ENCODE results near the gene TTC7B.

- TF ChIP-seq CTCF (IDR thresholded peaks at IDR 0.05) (no peak), EZH2 (IDR thresholded peaks at IDR 0.05; ENCODE audit: borderline replicate concordance, insufficient read depth, low read depth, low read length, poor library complexity, severe bottlenecking) (no peak)
These were observed 253.6 kb downstream of the TTC7B start for GRCh38 chr14:90562652-90563051.
